Activated T-helper 9 cell treated with anti-CD3 and anti-CD28 coated beads, Interleukin-2, amount 50 U/mL, for 16 hours (primary cell): ENCODE measurements around the gene LRRK1.
"Not testable (repeated sequence)": the region's sequence is repeated elsewhere in the genome, so short reads cannot be mapped to it uniquely, and the experiment has no call there.

Experiments
- DNase-seq: peaks from one replicate; pipeline ENCODE4 v3.0.0-alpha.2; 2020; ENCODE audit warnings: low read depth

The LRRK1 gene

DNA sequence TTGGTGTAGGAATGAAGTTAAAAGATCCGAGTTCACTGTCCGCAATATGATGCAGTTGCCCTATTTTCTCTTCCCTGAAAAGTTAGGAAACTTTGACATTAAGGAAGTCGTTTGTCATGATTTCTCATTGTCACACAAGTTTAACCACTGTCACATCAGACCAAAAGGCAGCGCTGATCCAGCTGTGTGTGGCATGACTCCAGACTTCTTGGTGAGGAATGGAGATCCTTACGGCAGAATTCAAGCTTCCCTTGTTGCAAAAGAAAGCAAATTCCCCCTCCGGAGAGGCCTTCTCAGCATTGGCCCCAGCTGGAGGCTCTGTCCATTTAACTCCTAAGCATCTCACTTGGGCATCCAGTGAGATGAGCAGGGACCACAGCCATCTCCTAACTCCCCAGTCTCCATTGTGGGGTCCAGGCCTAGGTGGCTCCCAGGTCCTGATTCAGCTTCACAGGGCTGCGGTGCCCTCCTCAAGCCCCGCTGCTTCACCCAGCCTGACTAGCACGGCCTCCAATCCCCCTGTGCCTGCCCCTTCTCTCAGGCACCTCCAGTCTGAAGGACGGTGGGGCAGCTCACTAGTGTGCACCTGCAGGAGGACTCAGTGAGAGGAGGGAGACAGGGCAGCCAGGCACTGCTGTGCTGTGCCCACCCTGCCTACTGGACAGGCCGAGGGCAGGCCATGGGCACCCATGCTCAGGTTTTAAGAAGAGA is 173.2 kb downstream of the LRRK1 start:
- DNase-seq = no peak

DNA sequence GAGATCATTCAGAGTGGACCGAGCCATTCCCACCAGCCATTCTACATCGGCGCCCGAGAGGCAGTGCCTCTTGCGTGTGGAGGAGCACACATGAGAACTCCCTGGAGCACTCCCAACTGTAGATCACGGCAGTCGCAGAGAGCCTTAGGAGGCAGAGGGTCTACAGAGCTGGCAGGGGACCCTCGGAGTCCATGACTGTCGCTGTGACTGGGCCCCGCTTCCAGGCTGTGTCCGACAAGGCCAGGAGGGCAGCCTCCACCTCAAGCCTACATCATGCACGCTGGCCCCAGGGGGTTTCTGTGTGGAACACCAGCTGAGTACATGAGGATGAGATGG is 173.7 kb downstream of the LRRK1 start:
- no peak for DNase-seq

DNA sequence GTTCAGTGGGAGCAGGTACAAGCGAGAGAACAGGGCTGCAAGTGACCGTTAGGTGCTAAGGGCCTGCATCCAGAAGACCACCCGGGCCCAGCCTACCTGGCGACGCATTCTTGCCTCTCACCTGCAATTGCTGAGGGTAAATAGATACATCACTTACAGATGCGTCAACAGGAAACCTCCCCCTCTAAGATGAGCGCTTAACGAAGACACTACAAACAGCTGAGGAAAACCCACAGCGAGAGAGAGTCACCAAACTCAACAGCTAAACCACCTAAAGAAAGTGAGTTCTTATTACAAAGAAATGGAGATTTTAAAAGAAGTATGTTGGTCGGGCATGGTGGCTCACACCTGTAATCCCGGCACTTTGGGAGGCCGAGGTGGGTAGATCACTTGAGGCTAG is 174.8 kb downstream of the LRRK1 start:
- DNase-seq = no peak

DNA sequence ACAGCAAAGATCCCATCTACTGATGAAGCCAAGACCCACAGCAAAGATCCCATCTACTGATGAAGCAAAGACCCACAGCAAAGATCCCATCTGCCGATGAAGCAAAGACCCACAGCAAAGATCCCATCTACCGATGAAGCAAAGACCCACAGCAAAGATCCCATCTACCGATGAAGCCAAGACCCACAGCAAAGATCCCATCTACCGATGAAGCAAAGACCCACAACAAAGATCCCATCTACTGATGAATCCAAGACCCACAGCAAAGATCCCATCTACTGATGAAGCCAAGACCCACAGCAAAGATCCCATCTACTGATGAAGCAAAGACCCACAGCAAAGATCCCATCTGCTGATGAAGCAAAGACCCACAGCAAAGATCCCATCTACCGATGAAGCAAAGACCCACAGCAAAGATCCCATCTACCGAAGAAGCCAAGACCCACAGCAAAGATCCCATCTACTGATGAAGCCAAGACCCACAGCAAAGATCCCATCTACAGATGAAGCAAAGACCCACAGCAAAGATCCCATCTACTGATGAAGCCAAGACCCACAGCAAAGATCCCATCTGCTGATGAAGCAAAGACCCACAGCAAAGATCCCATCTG is 176.7 kb downstream of the LRRK1 start:
- DNase-seq = not testable (repeated sequence)

DNA sequence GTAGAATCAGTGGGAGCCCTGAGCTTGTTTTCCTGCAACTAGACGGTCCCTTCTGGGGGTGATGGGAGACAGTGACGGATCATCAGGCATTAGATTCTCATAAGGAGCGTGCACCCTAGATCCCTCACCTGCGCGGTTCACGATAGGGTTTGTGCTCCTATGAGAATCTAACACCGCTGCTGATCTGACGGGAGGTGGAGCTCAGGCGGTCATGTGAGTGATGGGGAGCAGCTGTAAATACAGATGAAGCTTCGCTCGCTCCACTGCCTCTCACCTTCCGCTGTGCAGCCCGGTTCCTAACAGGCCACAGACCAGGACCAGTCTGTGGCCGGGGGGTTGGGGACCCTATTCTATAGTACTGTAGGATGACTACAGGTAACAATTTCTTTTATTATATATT is 178.0 kb downstream of the LRRK1 start:
- DNase-seq = no peak

DNA sequence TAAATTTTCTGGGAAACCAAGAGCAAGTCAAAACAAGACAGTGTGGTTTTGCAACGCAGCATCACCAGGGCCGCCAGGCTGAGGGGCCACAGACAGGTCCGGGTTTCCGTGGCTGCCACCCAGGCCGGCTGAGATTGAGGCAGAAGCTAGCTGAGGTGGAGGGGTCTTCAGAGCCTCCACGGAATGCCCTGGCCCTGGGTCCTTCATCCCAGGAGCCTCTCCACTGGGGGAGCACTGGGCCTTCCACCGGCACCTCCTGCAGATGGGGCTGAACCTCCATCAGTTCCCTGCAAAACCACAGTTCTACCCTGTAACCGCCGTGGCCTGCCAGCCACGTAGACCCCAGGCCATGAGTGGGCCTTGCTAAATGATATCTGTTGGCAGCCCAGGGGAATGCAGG is 180.0 kb downstream of the LRRK1 start:
- DNase-seq = no peak

DNA sequence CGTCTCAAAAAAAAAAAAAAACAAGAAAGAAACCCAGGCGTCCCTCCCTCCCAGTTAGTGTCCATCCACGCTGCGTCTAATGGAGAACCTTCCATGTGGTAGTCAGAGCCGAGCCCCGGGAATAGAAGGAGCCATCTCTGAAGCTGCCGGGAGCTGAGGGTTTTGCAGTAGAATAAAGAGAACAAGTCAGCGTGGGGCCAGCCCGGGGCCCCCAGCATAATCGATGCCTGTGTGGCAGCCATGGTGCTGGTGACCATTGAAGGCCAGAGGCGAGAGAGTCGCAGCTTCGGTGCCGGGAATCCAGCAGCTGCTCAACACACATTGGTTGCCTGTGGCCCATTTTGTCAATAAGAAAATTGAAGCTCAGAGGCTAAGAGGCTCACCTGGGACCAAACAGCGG is 181.0 kb downstream of the LRRK1 start:
- no peak for DNase-seq

DNA sequence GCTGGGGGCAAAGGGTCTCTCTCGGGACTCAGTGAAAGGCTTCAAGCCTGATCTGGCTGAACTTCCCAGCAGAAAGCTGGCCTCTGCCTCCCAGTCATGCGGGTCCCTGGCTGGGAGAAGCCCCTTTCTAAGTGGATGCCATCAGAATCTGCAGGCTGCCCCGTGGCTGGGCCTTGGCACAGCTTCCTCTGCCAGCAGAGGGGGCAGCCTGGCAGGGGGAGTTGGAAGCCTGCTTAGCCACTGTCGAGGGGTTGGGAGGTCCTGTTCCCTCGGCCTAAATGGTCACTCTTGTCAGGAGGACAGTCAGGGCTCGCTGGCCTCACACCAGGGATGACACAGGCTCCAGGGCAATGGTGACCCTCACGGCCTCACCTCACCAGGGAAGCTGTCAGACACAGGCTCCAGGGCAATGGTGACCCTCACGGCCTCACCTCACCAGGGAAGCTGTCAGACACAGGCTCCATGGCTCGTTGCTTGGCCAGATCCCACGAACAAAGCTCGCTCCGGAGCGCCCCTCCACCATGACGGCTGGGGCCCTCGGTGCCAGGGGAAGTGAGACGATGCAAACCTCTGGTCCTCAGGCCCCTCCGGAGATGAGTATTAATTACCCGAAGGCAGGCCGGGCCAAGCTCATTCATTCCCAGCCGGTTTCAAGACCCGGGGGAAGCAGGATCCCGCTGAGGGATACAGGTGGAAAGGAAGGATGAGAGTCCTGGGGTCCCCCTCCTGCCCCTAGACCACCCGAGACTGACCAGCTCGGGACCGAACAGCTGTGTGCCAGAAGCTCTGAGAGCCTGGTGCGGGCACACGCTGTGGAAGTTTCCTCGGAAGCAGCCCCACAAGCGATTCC is 181.7 kb downstream of the LRRK1 start:
- no peak for DNase-seq

DNA sequence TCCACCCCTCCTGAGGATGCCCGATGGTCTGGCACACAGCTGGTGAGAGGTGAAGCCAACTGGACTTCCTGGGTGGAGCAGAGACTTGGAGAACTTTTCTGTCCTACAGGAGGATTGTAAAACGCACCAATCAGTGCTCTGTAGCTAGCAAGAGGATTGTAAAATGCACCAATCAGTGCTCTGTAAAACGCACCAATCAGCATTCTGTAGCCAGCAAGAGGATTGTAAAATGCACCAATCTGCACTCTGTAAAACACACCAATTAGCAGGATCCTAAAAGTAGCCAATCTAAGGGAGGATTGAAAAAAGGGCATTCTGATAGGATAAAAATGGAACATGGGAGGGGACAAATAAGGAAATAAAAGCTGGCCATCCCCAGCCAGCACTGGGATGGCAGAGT is 182.5 kb downstream of the LRRK1 start:
- DNase-seq = no peak

DNA sequence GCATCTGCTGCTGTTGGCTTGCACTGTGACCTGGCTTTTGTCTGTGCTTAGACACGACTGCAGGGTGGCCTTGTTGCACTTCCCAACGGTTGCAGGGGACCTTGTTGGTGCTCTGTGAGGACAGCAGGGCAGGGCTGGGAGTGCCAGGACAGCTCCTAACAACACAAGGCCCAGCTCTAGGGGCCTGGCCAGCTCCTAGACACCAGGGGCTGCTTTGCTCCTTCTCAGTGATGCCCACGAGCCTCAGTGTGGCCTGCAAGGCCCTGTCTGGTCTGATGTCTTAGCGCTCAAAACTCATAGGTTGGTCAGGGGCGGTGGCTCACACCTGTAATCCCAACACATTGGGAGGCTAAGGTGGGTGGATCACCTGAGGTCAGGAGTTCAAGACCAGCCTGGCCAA is 183.6 kb downstream of the LRRK1 start:
- no peak for DNase-seq

DNA sequence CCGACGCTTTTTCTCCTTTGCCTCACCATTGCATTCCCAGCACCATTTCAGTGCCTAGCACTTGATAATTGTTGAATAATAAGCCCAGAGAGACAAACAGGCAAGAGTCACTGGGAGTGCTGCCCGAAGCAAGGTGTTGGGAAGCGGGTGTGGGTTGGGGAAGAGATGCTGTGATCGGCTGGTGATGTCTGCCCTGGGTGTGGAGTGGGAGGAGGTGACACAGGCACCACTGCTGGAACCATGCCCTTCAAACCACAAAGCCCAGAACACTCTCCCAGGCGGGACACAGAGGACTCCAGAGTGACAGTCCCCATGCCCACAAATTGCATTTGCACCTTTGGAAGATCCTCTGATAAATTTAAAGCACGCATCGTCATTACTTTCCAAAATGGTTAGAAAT is 184.4 kb downstream of the LRRK1 start:
- no peak for DNase-seq

DNA sequence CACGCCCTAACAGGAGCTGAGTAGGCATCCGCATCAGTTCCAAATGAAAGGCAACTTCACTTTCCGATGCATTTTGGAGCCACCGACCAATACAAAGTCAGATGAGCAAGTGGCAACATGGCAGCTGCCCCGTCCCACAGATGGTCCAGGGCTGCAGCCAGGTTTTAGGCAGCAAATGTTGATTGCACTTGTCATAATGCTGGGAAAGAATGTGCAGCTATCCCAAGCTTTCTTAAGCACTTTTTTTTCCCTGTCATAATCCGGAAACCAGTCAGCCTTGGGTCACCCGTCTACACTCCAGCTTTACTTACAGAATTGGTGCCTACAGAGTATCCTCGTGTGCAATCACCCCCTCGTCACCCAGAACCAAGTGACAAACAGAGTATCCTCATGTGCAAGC is 185.0 kb downstream of the LRRK1 start:
- no peak for DNase-seq

DNA sequence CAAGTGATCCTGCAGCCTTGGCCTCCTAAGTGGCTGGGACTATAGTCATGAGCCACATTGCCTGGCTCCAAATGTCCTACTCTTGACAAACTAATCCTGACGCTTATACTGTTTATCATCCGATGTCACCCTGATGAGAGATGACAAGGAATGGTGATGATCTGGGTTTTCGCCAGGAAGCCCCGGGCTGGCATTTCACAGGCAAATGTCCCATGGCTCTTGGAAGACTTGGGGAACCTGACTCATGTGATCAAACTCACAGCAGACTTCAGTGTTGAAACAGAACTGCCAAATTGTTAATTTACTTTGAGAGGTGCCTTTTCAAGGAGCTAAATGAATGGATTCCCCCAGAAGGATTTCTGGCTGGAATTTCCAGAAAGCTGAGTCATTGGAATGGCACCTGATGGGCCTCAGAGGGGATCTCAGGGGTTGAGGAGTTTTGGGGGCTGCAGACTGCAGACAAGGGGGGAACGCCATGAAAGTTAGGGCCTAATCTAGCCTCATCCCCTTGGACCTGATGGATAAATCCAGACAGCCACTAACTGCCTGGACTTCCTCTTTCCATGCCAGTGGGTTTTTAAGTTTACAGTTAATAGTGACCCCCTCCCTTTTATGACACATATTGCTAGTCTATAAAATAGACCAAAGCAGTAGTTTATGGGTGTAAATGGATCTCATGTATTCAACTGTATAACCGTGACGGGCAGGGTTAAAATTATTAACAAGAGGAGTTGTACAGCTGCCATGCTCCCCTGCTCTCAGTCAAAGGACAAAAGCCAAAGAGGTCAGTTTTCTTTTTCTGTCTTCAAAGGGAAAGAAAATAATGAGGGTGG is 186.1 kb downstream of the LRRK1 start:
- DNase-seq = no peak

DNA sequence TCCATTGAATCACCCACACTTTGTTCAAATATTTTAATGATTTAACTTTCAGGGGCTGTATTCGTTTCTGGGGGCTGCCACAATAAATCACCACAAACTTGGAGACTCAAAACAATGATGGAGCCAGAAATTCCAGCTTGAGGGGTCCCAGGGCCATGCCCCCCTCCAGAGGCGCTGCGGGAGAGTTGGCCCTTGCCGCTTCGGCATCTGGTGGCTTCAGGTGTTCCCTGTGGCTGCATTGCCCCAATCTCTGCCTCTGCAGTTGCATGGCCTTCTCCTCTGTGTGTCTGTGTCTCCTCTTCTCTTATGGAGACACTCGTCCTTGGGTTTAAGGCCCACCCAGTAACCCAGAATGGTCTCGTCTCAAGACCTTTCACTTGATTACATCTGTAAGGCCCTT is 187.9 kb downstream of the LRRK1 start:
- DNase-seq = no peak

DNA sequence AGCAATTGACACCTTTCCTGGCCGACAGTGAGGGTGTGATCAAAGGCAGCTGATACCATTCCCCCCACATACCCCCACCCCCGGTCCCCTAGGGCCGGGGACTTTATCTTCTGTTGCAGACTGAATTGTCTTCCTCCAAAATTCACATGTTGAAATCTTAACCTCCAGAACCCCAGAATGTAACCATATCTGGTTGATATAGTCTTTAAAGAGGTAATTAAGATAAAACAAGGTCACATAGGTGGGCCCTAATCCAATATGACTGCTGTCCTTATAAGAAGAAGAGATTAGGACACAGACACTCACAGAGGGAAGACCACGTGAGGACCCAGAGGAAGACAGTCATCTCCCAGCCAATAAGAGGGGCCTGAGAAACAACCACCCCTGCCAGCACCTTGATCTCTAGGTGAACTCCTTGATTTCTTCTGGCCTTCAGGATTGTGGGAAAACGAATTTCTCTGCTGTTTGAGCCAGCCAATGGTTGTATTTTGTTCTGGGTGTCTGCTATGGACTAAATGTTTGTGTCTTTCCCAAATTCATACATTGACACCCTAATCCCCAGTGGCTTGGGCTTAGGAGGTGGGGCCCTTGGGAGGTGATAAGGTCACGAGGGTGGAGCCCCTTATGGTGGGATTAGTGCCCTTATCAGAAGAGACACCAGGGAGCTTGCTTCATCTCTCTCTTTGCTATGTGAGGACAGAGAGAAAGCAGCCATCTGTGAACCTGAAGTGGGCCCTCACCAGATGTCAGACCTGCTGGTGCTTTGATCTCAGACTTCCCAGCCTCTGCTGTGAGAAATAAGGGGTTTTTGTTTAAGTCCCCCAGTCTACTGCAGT is 188.7 kb downstream of the LRRK1 start:
- DNase-seq = no peak

DNA sequence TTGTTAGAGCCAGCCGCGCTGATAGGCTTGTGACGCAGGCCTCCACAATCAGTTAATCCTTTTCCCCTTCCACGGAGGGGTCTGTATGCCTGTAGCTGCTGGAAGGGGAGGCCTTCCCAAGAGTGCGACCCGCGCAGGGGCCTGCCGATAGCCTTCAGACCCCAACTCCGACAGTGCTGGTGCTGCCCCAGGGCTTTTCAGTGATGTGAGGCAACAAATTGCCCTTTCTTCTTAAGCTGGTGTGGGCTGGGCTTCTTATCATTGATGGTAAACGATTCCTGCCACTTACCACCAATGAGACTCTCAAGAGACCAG is 189.3 kb downstream of the LRRK1 start:
- DNase-seq = no peak

DNA sequence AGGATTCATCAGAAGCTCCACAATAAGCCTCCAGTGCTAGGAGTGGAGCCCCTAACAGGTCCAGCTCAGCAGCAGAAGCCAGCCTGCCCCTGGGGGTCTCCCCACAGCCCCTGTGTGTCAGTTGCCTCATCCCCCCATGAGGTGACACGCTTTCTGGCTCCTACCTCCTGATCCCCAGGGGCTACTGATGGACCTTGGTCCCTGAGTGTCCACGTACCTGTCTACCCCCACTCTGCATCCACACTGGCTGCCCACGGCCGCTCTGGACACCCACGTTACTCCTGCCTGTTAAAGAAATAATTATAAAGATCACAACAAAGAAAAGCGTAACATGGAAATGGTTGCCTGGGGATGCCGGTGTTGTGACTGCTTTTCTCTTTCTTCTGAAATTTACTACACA is 189.6 kb downstream of the LRRK1 start:
- no peak for DNase-seq

DNA sequence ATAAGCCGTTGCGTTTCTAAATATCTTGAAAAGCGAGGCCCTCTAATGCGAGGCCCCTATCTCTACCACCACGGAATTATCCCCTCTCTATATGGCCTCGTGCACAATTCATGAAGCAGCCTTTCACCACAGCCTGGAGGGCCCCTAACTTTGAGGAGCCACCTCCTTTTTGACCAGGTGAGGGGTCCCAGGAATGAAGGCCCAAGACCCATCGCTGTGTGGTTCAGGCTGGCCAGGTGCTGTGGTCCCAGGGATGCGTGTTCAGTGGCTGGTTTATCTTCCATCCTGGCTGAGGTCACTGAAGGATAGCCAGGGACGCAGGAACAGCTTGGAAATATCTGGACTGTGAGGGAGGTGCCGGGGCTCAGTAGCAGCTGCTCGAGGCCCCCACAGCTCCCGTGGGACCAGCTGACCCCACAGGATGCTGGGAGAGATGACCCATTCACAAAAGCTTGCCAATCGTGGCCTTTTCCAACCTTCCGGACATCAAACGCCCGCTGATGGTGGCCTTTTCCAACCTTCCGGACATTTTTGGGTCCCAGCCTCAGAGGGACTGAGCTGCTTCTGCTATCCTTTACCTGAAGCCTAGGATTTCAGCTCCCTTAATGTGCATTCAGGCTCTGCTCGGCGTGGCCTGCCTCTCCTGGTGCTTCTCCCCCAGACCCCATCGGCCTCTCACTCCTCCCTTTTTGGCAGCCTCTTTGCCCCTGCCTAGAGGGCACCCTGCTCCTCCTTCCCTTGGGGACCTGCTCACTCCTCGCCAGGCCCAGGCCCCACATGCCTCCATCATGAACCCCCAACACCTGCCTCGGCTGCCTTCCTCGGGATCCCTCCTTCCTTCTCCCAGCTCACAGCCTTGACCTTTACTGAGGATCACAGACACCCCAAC is 191.8 kb downstream of the LRRK1 start:
- no peak for DNase-seq

DNA sequence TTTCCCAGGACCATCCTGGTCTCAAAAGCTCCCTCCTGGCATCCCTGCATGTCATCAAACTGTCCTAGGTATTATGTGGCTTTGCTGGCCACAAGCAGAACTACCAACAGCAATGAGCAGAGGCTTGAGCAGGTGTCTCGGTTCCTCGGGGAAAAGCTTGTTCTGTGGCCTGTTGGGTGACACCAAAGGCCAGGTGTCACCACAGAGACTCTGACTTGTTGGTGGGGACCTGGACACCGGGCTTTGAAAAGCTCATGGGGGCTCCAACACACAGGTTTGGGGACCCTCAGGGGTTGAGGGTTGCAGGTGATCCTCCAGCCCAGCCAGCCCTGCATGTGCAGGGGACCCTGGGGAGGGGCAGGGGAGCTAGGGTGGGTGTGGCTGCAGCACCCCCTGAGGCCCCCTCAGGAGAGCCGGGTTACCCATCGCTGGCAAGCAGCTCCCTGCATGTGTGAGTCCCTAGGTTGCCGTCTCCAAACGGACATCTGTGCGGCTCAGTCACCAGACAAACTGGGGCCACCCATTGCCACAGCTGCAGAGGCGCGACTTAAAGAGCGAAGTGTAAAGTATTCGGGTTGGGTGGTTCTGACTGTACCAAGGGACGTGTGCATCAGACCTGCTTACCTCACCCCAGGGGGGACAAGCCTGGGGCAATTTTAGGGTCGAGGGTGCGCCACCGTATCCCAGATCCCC is 192.6 kb downstream of the LRRK1 start:
- no peak for DNase-seq
